ENCODE measurements around the gene TRIM26.

DNA sequence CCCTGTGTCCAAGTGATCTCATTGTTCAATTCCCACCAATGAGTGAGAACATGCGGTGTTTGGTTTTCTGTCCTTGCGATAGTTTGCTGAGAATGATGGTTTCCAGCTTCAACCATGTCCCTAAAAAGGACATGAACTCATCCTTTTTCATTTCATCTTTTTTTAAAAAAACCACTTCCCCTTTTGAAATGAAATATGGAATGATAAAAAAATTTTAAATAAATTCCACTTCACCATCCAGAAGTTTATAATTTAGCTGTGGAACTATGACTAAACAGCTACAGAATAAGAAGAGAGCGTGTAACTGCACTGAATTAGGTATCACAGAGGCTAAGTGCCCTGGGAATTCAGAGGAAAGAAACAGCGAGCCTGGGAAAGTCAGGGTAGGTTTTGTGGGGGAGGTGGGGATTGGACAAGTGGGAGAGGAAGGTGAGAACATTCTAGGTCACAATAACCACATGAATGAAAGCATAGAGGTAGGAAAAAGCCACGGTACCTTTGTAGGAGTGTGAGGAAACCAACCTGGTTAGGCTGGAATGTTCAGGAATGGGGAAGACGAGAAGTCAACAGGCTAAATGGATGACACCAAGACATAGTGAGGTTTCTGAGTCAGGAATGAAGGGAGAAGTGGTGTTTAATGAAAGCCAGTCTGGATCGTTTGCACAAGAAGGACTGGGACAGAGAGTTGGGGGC, 63.2 kb downstream of the TRIM26 start:
- TF ChIP-seq, protein P1, sequence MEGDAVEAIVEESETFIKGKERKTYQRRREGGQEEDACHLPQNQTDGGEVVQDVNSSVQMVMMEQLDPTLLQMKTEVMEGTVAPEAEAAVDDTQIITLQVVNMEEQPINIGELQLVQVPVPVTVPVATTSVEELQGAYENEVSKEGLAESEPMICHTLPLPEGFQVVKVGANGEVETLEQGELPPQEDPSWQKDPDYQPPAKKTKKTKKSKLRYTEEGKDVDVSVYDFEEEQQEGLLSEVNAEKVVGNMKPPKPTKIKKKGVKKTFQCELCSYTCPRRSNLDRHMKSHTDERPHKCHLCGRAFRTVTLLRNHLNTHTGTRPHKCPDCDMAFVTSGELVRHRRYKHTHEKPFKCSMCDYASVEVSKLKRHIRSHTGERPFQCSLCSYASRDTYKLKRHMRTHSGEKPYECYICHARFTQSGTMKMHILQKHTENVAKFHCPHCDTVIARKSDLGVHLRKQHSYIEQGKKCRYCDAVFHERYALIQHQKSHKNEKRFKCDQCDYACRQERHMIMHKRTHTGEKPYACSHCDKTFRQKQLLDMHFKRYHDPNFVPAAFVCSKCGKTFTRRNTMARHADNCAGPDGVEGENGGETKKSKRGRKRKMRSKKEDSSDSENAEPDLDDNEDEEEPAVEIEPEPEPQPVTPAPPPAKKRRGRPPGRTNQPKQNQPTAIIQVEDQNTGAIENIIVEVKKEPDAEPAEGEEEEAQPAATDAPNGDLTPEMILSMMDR (IDR thresholded peaks at IDR 0.05): no peak
- no peak for TF ChIP-seq POLR2AphosphoS5 (IDR thresholded peaks at IDR 0.05; ENCODE audit: low read depth, low read length)
- no peak for TF ChIP-seq TCF7L2 (IDR thresholded peaks at IDR 0.05; ENCODE audit: low read depth, low read length)
- TF ChIP-seq, protein P2, sequence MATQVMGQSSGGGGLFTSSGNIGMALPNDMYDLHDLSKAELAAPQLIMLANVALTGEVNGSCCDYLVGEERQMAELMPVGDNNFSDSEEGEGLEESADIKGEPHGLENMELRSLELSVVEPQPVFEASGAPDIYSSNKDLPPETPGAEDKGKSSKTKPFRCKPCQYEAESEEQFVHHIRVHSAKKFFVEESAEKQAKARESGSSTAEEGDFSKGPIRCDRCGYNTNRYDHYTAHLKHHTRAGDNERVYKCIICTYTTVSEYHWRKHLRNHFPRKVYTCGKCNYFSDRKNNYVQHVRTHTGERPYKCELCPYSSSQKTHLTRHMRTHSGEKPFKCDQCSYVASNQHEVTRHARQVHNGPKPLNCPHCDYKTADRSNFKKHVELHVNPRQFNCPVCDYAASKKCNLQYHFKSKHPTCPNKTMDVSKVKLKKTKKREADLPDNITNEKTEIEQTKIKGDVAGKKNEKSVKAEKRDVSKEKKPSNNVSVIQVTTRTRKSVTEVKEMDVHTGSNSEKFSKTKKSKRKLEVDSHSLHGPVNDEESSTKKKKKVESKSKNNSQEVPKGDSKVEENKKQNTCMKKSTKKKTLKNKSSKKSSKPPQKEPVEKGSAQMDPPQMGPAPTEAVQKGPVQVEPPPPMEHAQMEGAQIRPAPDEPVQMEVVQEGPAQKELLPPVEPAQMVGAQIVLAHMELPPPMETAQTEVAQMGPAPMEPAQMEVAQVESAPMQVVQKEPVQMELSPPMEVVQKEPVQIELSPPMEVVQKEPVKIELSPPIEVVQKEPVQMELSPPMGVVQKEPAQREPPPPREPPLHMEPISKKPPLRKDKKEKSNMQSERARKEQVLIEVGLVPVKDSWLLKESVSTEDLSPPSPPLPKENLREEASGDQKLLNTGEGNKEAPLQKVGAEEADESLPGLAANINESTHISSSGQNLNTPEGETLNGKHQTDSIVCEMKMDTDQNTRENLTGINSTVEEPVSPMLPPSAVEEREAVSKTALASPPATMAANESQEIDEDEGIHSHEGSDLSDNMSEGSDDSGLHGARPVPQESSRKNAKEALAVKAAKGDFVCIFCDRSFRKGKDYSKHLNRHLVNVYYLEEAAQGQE (IDR thresholded peaks at IDR 0.05; ENCODE audit: insufficient read depth in 1 of 2, low read depth in 2 of 2, low read length in 1 of 2): no peak

Data from Panc1 (cell line).